GM12878 (cell line): ENCODE measurements around the gene PPP1R1B.

Experiments
- BHLHE40 ChIP-seq, 2 experiments: fragments of 450-650 bp in 1 of 2; IDR thresholded peaks; 2 replicates each; pipeline ENCODE4 v1.6.1; 2011 to 2017; ENCODE audit warnings: low read depth in 2 of 2, borderline replicate concordance in 1 of 2, improper control_type of control experiment in 1 of 2, low read length in 1 of 2, mild to moderate bottlenecking in 1 of 2
- CTCF ChIP-seq, 3 experiments: IDR thresholded peaks in 2 of 3; conservative IDR thresholded peaks in 1 of 3; 2 replicates each; pipeline ENCODE4 v1.5.1; 2011; ENCODE audit warnings: low read depth in 3 of 3, low read length in 3 of 3, mild to moderate bottlenecking in 3 of 3, control low read depth in 2 of 3, moderate library complexity in 2 of 3, inconsistent platforms in 1 of 3, mixed read lengths in 1 of 3; ENCODE audit not compliant: control insufficient read depth in 2 of 3, insufficient read depth in 1 of 3; ENCODE audit errors: extremely low read depth in 1 of 3
- EZH2 ChIP-seq: IDR thresholded peaks from 2 replicates; pipeline ENCODE4 v1.6.1; 2012; ENCODE audit warnings: low read depth, mild to moderate bottlenecking, control low read depth, inconsistent platforms, low read length, borderline replicate concordance; ENCODE audit not compliant: control insufficient read depth
- MAX ChIP-seq: IDR thresholded peaks from 2 replicates; pipeline ENCODE4 v1.6.1; 2012; ENCODE audit warnings: low read depth, low read length, improper control_type of control experiment
- TAF1 ChIP-seq: IDR thresholded peaks from 2 replicates; pipeline ENCODE4 v1.6.1; 2011; ENCODE audit warnings: mild to moderate bottlenecking, low read depth, low read length, borderline replicate concordance
- TF ChIP-seq, protein P1 (sequence below): IDR thresholded peaks from 2 replicates; pipeline ENCODE4 v1.6.1; 2011; ENCODE audit warnings: low read depth, mild to moderate bottlenecking, low read length, moderate library complexity, borderline replicate concordance; ENCODE audit errors: extremely low read depth

DNA sequence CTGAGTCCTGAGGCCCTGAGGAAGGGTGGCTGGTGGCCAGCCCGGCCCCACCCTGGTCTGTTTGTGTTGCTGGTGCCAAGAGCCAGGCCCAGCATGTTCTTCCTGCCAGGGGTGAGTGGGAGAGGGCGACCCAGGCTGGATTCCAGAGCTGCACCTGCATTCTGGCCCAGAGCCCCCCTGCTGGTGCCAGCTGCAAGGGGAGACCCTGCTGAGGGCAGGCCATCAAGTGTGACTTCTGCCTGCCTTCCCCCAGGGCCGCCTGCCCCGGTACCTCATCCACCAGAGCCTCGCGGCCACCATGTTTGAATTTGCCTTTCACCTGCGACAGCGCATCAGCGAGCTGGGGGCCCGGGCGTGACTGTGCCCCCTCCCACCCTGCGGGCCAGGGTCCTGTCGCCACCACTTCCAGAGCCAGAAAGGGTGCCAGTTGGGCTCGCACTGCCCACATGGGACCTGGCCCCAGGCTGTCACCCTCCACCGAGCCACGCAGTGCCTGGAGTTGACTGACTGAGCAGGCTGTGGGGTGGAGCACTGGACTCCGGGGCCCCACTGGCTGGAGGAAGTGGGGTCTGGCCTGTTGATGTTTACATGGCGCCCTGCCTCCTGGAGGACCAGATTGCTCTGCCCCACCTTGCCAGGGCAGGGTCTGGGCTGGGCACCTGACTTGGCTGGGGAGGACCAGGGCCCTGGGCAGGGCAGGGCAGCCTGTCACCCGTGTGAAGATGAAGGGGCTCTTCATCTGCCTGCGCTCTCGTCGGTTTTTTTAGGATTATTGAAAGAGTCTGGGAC lies 36.0 kb downstream of the PPP1R1B start:
- TF ChIP-seq, protein P1, sequence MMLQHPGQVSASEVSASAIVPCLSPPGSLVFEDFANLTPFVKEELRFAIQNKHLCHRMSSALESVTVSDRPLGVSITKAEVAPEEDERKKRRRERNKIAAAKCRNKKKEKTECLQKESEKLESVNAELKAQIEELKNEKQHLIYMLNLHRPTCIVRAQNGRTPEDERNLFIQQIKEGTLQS, result no peak
- TF ChIP-seq TAF1 (no peak), CTCF (IDR thresholded peaks at IDR 0.05 in 2 of 3, conservative IDR thresholded peaks at IDR 0.05 in 1 of 3; ENCODE audit: control insufficient read depth in 2 of 3, extremely low read depth in 1 of 3, insufficient read depth in 1 of 3, low read depth in 3 of 3, low read length in 3 of 3) (no peak), EZH2 (no peak), MAX (no peak), BHLHE40 (IDR thresholded peaks at IDR 0.05; ENCODE audit: borderline replicate concordance in 1 of 2, low read depth in 2 of 2, low read length in 1 of 2) (no peak)
